NCI-H1092 (cell line): Measurements from ENCODE around the gene OTOP2.
A peak's percentile ranks its signal among the peaks of the same experiment; 100 is the strongest.
"Not testable (repeated sequence)": the region's sequence is repeated elsewhere in the genome, so short reads cannot be mapped to it uniquely, and the experiment has no call there.

Source experiments
- DNase-seq: peaks from one replicate; lab custom pipeline; 2025; lab: John Stamatoyannopoulos, UW

Gene OTOP2

GRCh38 chr17:74951680-74952421, 27.8 kb downstream of the OTOP2 start:
- DNase-seq = no peak

GRCh38 chr17:74952431-74953133, 28.5 kb downstream of the OTOP2 start:
- no peak for DNase-seq

GRCh38 chr17:74953134-74953687, 29.1 kb downstream of the OTOP2 start:
- no peak for DNase-seq

GRCh38 chr17:74954115-74954514, 30.0 kb downstream of the OTOP2 start:
- no peak for DNase-seq

- no peak for DNase-seq
These were observed 30.8 kb downstream of the OTOP2 start for GRCh38 chr17:74954665-74955421.

DNA sequence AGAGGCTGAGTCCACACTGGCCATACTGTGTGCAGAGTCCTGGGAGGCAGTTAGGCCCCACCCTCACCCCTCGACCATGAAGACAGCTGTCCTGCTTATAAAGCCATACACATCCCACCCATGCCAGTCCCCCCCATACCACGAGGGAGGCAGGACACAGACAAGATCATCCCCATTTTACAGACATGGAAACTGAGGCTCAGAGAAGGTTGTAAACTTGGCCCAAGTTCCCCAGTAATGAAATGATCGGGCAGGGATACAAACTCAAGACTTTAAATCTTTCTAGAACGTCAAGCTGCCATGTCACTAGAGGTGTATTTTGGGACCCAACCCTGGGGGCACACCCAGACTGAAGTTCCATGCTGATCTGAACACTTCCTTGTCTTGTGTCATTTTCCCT, 32.0 kb downstream of the OTOP2 start:
- no peak for DNase-seq

- peak; percentile 24 for DNase-seq
These were observed 34.1 kb downstream of the OTOP2 start for GRCh38 chr17:74957935-74958740.

GRCh38 chr17:74959826-74960515, 35.9 kb downstream of the OTOP2 start:
- DNase-seq = no peak

DNA sequence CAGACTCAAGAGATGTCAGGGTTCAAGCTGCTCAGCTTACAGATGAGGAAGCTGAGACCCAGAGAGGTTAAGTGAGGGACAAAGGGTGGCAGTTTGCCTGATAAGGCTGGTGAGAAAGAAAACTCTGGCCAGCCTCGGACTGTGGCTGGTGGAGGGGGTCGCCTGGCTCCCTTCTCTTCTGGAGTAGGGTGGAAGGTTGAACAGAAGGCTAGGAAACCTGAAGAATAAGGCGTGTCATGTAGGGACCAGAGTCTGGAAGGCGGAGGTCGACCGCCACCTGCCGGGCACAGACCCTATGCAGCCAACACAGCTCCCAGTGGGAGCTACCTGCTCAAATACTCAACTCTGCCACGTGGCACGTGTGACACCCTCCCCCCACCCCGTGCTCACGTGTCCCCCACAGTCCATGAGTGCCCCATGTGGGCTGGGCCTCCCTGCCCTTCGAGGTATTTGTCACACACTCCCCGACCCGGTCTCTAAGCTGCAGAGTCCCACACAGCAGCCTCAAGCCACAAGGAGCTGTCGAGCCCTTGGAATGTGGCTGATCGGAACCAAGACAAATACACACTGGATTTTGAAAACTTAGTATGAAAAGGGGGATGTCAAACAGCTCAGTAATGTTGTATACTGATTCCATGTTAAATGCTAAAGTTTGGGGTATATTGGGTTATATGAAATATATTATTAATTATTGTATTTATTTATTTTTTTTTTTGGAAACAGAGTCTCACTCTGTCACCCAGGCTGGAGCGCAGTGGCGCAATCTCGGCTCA, 36.7 kb downstream of the OTOP2 start:
- no peak for DNase-seq

DNA sequence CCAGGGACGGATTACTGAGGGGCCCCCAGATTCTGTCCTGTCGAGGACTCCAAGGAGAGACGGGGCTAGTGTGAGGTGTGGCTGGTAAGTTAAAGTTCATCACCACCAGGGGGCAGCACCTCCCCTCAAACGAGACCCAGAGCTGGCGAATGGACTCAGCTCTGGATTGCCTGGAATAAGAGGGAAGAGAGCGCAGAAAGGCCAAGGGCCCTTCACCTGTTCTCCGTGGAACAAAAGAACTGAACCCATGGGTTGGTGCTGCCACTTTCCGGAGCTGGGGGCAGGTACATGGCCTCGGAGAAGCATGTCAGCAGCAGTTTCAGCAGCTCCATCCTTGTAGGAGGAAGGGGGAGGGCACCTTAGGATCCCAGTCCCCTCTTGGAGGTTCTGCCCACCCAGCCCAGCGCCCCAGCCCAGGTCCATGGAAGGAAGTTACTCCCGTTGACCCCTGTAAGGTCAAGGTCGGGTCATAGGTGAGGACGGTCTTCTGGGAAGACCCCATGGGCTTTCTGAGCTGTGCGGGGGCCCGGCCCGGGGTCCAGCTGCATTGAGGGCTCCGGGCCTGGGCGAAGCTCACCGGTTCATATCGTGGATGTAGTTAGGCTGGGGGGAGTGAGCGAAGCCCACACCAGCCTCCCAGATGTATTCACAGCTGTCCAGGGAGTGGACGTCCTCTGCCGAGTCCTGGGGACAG, 37.7 kb downstream of the OTOP2 start:
- peak; percentile 77 for DNase-seq

DNA sequence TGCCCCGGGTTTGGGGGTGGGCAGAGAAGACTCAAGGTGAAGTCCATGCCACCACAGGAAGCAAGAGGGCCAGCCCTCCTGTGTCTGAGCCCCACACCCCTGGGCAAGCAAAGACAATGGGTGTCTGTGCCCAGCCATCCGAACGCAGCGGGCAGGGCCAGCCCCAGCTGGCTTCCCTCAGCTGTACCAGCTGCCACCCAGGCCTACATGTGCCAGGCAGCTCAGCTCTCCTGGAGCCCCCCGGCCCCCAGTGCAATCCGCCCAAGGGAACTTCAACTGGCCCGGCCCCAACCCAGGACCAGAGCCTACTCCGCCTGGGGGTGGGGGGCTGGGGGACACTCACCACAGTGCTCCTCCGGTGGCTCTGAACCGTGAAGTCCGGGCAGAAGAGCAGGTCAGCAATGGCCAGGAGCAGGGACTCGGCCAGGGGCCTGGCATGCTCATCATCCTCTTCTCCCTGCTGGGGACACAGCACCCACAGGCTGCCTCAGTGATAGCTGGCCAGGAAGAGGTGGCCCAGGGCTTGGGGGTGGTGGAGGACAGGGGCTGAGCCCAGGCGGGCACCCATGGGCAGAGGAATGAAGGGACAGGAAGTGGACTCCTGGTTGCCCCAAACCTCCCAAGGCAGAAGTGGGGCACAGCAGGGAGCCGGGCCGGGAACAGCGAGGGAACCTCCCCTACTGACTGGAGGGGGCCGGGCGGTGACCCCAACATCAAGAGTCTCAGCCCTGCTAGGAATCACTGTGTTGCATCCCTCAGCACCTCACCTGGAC, 38.7 kb downstream of the OTOP2 start:
- no peak for DNase-seq

GRCh38 chr17:74963656-74964055, 39.6 kb downstream of the OTOP2 start:
- no peak for DNase-seq

DNA sequence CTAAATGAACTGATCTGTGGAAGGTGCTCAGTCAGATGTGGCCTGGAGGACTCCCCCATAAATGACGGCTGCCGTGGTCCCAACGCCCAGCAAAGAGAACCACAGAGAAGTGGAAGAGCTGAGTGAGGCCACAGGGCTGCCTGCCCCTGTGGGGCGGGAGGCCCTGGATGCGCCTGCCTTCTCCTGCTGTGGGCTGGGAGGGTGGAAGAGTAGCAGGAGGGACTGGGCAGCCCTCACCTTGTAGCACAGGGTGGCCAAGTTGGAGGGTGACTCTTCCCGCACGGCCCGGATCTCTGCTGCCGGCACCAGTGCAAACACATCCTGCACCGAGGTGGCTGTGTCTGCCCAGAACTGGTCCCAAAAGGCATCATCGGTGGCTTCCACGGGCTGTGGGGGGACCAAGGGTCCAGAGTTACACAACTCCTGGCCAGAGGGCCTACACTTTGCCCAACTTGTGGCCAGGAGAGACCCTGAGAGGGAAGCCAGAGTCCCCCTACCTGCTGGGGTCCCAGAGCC, 40.2 kb downstream of the OTOP2 start:
- DNase-seq = no peak

DNA sequence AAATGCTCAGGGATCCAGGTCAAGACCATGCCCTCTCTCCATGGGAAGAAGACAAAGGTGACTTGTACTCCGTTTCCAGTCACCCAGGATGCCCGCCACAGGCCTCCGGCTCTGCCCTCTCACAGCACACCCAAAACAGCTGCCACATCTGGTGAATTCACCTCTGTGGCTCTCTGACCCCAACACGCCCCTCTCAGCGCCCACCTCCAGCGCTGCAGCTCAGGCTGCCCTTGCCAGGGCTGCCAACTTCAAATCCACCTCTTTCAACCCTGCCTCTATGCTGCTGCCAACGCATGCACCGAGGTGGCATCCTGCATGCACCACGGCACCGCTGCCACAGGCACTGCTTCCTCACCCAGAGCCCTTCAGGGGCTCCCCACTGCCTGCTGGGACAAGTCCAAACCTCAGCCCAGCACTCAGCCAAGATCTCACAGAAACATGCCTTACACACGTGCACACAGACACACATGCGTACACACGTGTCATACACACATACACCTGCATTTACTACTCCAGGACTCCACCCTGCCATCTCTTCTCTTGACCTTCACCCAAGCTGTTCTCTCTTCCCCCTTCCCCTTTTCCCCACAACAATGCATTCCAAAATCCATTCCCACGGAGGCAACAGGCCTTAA, 41.0 kb downstream of the OTOP2 start:
- DNase-seq = no peak

DNA sequence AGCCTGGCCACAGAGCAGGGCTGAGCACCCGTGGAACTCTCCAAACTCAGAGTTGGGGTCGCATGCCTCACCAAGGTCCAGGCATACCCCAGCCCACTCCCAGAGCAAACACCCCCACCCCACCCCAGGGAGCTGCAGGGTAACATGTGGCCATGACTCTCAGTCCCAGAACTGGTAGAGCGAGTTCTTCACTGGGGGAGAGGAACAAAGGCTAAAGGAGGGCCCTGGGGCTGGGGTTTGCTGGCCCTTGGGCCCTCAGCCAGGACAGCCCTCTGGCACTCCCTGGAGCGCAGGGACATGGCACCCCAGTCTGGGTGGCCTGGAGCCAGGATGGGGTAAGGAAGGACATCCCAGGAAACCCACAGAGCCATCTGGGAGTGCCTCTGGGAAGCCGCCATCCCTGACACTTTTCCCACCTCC, 44.3 kb downstream of the OTOP2 start:
- DNase-seq = no peak

- DNase-seq = not testable (repeated sequence)
These were observed 45.4 kb downstream of the OTOP2 start for GRCh38 chr17:74969501-74969900.

DNA sequence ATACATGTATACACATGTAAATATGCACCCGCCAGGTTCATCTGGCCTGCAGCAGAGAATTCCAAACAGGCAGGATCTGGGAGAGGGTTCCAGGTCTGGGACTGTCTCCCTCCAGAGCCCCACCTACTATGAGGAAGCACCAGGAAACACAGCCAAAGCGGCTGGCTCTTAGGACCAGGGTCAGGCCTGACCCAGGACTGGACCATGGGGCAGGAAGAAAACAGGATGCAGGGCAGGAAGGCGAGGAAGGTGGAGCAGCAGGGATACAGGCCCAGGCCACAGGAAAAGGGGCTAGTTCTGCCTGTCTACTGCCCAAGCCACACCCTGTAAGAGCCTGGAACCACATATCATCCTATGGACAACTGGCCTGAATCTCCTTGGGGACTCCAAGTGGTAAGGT, 46.3 kb downstream of the OTOP2 start:
- DNase-seq = no peak
